GM19238 (cell line): Measurements from ENCODE around the gene TET3.

ENCODE experiments used
- DNase-seq: peaks from one replicate; pipeline ENCODE4 v3.0.0; 2011; ENCODE audit warnings: low spot score; ENCODE audit not compliant: insufficient read length

The TET3 gene

DNA sequence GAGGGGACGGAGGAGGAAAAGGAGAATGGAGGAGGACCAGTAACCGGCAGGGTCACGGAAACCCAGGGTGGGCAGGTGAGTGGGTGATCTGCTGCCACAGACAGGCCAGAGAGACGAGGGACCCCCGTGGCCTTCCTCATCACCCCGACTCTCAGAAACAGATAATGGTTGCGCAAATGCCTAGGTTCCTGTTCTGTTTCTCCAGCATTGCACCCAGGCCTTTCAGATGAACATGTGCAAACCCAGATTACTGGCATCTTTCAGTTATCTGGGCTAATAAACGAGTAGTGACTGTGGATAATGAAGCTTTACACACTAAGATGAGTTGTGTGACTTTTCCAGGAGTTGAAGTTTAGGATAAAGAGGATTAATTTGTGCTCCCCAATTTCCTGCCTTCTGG lies 46.5 kb downstream of the TET3 start:
- DNase-seq: no peak

DNA sequence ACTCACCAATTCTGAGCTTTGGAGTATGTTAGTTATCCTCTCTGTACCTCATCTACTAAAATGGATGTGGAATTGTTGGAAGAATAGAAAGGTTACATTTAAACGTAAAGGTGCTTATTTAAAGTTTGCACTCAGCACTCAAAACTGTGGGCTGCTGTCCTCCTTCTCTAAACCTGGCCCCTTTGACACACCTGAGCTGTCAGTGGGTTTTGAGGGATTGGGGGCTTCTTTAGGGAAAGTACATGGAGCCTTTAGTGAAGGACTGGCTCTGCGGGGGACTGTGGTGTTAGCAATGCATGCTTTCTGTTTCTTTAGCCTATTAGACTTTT lies 47.2 kb downstream of the TET3 start:
- DNase-seq: no peak

DNA sequence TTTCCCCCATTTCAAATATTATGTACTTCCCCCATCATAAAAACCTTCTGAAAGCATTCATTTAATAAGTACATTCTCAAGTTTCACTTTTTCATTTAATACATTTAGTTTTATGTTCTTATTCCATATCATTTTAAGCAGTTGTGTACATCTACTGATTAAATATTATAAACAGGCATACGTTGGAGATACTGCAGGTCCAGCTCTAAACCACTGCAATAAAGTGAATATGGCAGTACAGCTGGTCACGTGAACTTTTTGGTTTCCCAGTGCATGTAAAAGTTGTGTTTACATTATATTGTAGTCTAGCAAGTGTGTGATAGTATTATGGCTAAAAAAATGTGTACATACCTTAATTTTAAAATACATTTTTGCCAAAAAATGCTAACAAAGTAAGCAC lies 48.7 kb downstream of the TET3 start:
- DNase-seq: no peak
